ENCODE measurements around the gene ATAD1.

Gene ATAD1

DNA sequence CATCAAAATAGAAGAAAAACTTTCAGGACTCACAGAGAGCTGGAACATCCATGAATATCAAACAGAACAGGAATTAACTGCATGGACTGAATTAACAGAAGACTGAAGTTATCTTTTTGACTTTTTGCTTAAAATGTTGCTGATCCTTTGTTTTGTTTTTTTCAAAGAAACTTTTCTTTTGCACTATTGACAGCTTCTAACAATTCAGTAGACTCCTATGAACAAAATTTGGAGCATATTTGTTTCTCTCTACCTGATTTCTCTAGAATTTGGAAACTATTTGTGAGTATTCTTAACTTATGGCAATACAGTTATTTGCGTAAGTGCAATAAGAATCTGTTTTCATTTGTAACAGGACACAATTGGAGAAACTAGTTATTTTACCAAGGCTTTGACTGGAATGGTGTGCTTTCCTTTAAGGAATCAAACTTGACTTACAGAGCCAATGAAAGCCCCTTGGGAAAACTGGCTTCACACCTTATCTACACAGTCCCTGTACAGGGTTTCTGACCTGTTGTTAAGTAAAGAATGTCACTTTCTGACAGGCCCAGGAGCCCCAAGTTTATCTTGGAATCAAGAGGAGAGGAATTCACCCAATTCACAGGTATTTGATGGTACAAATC lies 16.1 kb downstream of the ATAD1 start:
- peak; percentile 10 for DNase-seq

DNA sequence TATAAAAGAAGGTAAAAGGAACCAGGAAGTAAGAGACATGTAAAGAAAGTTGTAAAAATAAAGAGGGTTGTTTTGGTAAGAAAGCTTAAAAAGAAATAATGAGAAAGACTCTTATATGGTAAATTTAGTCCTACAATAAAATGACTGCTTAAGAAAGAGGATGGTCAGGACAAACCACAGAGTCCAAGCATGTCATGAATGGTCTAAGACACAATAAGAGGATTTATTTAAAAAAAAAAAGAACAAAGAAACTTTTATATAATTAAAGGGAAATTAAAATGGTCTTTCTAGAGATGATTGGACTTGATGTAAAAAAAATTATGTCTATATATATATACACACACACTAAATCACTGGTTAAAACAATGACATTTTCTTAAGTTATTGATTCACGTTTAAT lies 18.2 kb downstream of the ATAD1 start:
- DNase-seq = no peak

DNA sequence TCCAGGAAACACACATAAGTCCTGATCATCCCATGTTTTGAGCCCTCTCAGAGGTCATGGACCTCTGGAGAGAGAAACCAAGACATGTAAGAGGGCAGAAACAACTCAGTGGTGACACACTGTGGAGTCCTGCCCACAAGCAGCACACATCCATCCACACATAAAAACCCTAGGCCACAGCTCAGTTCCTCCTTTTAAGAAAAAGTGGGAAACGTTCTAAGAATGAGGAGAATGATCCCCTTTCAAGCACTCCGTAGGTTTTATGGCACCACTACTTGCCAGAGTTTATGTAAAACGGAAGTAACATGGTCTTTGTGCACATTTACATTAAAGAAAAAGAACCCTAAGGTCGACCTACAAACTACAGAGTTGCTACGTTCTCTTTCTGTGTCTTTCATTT lies 19.9 kb downstream of the ATAD1 start:
- DNase-seq = no peak

DNA sequence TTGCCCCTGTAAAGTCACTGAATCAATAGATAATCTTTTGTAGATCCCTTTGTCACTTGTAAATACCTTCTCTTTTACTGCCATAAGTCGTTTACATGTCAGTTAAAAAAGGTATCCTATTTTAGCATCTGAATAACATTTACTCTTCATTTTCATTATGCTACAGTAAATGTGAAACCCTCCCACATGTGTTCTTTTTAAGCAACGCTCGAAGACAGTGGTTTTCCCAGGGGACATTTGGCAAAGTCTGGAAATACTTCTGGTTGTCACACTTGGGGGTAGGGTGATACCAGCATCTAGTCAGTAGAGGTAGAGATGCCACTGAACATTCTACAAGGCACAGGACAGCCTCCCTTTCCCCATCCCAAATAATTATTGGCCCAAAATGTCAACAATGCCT lies 23.7 kb downstream of the ATAD1 start:
- no peak for DNase-seq

DNA sequence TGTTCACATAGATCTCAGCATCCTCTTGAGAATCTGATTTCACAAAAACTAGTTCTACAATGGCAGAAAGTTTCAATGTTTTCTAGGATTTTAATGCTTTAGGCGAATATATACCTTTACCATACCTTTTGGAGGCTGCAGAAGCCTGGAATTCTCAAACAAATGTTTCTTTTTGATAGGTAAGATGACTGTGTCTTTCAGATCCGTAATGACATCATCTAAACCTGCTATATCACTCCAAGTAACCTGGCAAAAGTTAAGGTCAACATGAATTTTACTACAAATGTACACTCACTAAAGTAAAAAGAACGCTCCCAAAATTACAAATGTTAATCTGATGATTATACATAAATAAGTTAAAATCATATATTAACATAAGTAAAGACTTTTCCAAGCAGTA lies 27.8 kb downstream of the ATAD1 start:
- no peak for DNase-seq

DNA sequence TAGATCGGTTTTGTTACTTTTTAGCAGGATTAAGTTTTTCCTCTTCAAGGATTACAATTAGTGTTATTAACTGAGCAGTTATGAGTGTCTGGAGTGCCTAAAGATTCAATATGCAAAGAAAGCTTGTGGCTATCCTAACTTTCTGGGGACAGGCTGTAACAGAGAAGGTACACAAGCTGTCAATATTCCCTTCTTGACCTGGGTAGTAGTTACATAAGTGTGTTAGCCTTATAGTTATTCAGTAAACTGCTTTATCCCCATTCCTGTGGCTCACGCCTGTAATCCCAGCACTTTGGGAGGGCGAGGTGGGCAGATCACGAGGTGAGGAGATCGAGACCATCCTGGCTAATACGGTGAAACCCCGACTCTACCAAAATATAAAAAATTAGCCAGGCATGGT lies 31.6 kb downstream of the ATAD1 start:
- no peak for DNase-seq

DNA sequence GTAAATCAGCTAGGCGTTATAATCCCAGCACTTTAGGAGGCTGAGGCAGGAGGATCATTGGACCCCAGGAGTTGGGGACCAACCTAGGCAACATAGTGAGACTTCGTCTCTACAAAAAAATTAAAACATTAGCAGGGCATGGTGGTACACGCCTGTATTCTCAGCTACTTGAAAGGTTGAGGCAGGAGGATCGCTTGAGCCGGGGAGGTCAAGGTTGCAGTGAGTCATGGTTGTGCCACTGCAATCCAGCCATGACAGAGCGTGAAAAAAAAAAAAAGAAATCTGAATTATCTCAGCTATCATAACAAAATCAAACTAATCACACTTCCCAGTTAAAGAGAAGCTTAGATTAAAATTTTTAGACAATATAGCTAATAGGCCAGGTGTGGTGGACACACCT lies 35.3 kb downstream of the ATAD1 start:
- DNase-seq = no peak

DNA sequence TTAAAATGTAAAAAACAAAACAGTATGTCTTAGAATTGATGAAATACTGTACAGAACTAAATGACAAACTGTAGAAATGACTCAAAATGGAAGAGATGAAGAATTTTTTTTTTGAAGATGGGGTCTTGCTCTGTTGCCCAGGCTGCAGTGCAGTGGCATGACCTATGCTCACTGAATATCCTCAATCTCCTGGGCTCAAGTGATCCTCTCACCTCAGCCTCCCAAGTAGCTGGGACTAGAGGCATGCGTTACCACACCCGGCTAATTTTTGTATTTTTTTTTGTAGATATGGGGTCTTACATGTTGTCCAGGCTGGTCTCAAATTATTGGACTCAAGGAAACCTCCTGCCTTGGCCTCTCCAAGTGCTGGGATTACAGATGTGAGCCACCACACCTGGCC lies 36.5 kb downstream of the ATAD1 start:
- no peak for DNase-seq

DNA sequence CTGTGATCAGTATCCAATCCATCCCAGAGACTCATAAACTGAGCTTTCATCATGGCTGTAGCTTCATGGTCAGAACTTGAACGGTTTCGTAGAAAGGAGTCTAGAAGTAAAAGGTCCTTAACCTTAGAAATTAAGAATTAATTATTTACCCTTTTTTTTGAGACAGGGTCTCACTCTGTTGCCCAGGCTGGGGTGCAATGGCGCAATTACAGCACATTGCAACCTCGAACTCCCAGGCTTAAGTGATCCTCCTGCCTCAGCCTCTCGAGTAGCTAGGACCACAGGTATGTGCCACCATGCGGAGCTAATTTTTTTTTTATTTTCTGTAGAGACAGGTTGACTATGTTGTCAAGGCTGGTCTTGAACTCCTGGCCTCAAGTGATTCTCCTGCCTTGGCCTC lies 41.7 kb downstream of the ATAD1 start:
- no peak for DNase-seq

DNA sequence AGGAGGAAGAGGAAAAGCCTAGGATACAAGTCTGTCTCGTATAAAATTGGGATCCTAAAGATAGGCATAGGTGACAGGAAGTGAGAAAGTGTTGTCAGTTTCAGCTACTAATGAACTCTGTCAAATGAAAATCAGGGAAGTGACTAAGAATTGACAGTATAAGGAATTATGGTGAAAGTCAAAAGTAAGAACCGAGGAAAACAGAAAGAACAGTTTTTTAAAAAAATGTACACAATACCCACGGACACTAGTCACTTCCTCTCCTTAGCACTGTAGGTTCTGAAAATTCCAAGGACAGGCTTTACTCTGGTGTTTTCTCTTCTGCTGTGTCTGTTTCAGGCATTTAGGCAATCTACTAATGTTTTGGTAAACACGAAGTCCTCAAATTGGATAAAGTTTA lies 42.3 kb downstream of the ATAD1 start:
- no peak for DNase-seq

DNA sequence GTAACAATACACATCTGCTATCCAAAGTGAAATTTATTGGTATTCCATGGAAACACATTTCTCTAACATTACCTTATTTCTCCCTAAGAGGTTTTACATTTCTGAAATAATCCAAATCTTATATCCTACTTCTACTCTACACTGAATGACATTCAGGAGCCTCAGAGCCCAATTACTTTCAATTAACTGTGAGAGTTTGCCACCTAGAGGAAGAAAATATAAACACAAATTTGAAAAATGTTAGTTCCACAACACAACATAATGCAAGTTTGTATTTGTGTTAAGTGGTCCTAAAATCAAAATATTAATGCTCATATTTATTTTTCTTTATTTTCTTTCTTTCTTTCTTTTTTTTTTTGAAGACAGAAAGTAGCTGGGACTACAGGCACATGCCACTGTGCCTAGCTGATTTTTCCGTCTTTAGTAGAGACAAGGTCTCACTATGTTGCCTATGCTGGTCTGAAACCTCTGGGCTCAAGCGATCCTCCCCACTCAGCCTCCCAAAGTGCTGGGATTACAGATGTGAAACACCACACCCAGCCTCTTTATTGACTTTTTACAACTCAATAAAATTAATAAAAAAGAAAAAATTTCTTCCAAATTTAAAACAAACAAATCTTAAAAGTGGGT lies 46.0 kb downstream of the ATAD1 start:
- peak; percentile 56 for DNase-seq

DNA sequence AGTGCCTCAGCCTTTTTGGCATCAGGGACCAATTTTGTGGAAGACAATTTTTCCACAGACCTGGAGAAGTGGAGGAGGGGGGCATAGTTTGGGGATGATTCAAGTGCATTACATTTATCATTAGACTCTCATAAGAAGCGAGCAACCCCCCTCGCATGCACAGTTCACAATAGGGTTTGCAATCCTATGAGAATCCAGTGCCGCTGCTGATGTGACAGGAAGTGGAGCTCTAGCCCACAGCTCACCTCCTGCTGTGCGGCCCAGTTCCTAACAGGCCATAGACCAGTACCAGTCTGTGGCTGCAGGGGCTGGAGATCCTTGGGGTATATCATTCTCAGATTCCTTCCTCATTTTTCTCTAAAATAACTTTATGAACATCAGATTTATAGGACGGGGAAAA lies 50.8 kb downstream of the ATAD1 start:
- no peak for DNase-seq

DNA sequence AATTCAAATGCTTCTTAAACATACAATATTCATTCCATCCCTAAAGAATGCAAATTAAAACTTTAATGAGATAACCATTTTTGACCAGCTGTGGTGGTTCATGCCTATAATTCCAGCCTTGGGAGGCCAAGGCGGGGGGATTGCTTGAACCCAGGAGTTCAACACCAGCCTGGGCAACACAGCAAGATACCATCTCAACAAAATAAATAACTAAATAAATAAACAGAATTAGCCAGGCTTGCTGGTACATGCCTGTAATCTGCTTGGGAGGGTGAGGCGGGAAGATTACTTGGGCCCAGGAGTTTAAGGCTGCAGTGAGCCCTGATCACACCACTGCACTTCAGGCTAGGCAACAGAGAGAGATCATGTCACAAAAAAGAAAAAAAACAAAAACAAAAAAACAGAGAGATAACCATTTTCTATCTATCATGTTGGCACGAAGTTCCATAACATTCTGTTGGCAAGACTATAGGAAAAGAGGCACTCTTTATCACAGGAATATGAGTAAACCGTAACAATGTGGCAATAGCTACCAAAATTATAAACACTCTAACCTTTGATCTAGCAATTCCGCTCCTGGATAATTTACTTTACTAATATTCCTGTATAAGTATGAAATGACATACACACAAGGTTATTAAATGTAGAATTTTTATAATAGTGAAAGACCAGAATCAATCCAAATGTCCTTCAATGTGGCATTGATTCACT lies 52.2 kb downstream of the ATAD1 start:
- no peak for DNase-seq

DNA sequence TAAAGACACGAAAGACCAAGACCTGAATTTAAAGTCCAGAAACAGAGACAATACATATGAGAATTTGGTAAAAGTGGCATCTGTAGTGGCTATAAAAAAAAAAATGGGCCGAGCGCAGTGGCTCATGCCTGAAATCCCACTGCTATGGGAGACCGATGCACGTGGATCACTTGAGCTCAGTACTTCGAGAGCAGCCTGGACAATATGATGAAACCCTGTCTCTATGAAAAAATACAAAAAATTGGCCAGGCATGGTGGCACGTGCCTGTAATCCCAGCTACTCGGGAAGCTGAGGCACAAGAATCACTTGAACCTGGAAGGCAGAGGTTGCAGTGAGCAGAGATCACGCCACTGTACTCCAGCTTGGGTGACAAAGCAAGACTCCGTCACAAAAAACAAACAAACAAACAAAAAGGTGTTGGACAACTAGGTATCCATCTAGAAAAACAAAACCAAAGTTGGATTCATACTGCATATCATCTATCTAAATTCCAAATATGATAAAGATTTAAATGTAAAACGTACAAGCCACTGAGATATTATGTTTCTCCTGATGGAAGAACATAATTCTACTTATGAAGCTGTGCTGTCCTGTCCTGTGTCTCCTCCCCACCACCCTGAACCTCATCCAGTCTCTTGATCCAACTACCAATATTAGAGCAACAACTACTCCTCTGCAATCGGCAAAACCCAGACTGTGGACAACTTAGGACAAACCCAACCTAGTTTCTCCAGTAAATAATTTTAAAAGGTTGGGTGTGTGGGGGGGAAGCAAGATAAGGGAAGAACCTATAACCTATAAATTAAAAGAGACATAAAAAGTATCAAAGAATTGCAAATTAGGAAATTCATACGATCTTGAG lies 53.7 kb downstream of the ATAD1 start:
- DNase-seq = no peak

DNA sequence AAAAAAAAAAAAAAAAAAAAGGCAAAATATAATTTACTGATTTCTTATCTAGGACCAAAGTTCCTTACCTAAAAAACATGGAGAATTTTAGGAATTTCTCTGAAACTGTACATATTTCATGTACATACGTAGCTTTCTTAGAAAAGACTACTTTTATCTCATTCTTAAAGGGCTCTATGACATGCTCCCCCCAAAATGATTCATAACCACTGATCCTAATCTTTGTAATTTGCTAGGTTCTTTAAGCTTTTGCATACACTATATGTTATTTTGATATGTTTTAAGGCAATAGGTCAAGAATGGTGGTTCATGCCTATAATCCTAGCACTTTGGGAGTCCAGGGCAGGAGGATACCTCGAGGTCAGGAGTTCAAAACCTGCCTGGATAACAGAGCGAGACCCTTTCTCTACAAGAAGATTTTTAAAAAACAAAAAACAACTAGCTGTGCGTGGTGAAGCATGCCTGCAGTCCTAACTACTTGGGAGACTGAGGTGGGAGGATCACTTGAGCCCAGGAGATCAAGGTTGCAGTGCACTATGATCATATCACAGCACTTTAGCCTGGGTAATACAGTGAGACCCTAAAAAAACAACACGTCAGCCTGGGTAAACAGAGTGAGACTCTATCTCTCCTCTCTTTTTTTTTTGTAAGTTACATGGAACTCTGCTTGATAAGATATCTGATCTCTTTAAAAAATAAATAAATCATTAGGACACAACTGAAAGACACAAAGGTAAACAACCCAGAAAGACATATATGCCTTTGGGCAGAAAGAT lies 54.8 kb downstream of the ATAD1 start:
- no peak for DNase-seq

DNA sequence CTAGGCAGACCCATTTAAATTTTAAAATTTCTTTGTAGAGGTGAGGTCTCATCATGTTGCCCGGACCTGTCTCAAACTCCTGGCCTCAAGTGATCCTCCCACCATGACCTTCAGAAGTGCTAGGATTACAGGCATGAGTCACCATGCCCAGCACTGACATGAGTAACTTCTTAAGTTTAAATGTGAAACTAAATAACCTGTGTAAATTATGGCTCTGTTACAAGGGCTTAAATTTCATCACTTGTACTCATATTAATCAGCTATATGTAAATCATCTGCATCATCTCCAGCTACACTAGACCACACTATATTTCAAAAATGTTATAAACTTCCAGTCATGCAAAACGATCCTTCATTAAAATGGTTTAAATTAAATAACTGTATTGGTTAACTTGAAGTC lies 56.1 kb downstream of the ATAD1 start:
- no peak for DNase-seq

DNA sequence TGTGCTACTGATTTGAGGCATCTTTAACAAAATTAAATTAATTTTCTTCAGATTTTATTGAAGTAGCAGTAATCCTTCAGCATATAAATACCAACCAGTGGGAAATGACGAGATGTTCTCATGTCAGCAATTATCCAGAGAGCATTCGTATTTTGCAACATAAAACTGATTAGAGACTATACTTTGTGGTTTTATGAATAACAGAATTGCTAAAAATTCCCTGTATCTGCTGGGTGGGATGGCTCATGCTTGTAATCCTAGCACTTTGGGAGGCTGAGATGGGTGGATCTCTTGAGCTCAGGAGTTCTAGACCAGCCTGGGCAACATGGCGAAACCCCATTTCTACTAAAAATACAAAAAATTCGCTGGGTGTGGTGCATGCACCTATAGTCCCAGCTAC lies 56.9 kb downstream of the ATAD1 start:
- no peak for DNase-seq

DNA sequence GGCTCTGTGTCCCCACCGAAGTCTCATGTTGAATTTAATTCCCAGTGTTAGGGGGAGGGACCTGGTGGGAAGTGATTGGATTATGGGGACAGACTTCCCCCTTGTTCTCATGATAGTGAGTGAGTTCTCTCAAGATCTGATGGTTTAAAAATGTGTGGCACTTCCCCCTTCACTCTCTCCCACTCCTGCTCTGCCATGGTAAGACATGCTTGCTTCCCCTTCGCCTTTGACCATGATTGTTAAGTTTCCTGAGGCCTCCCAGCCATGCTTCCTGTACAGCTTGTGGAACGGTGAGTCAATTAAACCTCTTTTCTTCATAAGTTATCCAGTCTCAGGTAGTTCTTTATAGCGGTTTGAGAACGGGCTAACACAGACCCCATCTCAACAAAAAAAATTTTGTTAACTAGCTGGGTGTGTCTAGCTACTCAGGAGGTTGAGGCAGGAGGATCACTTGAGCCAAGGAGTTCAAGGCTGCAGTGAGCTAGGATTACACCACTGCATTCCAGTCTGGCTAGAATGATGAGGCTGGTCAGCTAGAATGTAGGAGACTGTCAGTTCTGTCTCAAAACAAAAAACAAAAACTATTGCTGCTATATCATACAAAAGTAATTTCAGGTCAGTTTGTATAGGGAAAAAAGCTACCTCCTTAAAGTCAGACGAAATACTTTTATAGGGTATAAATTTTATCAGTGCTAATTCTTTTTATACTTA lies 57.7 kb downstream of the ATAD1 start:
- DNase-seq = no peak

DNA sequence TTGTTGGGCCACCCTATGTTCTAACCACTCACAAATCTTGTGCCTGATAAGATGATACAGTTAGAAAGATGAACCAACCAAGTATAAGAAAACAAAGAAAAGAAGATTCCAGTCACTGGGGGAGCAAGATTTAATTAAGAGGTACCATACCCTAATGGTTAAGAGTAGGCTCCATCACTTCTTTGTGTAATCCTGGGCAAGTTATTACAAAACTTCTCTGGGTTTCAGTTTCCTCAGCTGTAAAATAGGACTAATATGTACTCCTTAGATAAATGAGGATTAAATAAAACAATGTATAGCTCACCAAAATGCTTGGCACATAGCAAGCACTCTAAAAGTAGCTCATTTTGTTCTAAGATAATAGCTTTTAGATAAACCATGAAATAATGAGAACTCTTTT lies 58.5 kb downstream of the ATAD1 start:
- DNase-seq = no peak

DNA sequence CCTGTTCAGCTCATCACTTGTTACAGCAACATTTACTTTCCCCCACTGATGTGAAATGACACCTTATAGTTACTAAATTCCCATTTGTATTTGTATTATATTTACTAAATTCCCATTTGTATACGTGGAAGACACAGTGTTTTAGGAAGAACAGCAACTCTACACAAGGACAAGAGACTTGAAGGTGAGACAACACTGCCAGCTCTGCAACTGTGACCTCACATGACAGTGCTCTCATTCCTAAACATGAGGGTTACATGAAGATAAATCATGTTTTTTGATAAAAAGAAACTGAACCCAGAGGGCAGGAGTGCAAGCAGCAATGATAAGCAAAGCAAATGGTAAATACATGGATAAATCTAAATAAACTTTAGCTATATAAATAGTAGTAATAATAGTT lies 60.3 kb downstream of the ATAD1 start:
- no peak for DNase-seq

DNA sequence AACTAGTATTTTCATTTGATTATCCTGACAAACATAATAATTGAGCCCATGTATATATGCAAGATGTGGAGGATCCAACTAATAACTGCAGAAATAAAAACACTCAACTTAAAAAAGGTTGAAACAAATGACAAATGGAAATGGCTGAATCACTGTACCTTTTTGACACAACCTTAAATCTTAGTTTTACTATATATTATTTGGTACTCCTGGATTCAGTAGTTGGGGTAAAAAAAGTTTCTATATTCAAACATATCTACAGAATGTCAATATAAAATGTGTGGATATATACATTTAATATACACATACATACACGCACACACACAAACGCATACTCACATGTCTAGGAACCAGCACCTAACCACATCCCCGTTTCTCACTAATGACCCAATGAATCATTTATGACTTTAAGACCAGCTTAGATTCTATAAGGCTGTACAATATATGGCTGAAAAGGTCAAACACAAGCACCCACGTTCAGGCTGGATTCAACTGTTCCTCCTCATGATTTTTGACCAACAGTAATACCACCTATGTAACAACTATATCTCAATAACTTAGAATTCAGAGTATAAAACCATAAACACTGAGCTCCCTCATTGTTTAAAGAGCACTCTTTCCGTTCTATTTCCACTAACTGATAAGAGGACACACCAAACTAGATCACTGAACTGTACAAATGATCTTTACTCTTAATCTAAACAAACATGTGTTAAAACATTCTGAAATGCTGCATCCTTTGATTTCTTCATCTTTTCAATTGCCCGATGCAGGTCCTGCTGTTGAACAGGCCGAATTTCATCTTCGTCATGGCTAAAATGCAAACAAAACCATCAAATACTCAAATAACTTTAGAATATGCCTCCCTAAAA lies 63.8 kb downstream of the ATAD1 start:
- no peak for DNase-seq

All from eye (tissue), 1 donor.